OCI-LY7 (cell line): ENCODE measurements around the gene FBXO17.

Source experiments
- CTCF ChIP-seq: fragments of 200-600 bp; sonication (generic); conservative IDR thresholded peaks from 2 replicates; pipeline ENCODE4 v1.5.1; 2014; ENCODE audit warnings: mild to moderate bottlenecking, antibody characterized with exemption, low read length, moderate library complexity, mixed read lengths
- EZH2phosphoT487 ChIP-seq: fragments of 200-600 bp; sonication (generic); IDR thresholded peaks from 2 replicates; pipeline ENCODE4 v1.6.1; 2018; ENCODE audit warnings: low read depth, borderline replicate concordance, mild to moderate bottlenecking, mixed run types, antibody characterized with exemption, low read length, moderate library complexity, mixed read lengths

- TF ChIP-seq CTCF: no peak
- TF ChIP-seq EZH2phosphoT487: no peak
Measured at GRCh38 chr19:38959618-38960017, 15.9 kb downstream of the FBXO17 start.
